Sigmoid colon (tissue), 3 donors: Measurements from ENCODE around the gene ACSL4.

Experiments
- CTCF ChIP-seq, 4 experiments: fragments of 450-650 bp in 3 of 4; fragments of 200-600 bp in 1 of 4; IDR thresholded peaks; one replicate each; pipeline ENCODE4 v1.5.1; 2016 to 2019; ENCODE audit warnings: antibody characterized with exemption in 4 of 4, mild to moderate bottlenecking in 3 of 4, moderate library complexity in 2 of 4
- POLR2A ChIP-seq, 2 donors: fragments of 450-650 bp; IDR thresholded peaks; one replicate each; pipeline ENCODE4 v1.6.1; 2016; ENCODE audit warnings: antibody characterized with exemption in 2 of 2, mild to moderate bottlenecking in 2 of 2, moderate library complexity in 2 of 2

DNA sequence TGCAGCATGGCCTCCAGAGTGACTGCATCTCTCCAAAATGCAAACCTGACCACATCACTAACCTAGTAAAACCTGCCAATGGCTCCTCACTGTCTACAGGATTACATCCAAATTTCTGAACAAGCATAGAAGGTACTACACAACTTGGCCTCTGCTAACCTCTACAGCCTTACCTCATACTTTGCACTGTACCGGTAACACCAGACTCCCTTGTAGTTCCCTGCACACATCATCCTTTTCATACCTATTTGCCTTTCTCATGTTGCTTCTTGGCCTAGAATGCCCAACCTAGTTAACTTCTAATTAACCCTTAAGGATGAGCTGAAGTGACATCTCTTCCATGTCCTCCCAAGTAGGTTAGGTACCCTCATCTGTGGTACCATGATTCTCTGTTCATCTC, 74.7 kb downstream of the ACSL4 start:
- TF ChIP-seq CTCF (IDR thresholded peaks at IDR 0.05) = no peak
- TF ChIP-seq POLR2A (IDR thresholded peaks at IDR 0.05) = no peak
